GM23248 (cell line): ENCODE results near the gene PRKCA.

Experiments used
- EZH2 ChIP-seq: fragments of 200-600 bp; sonication (generic); IDR thresholded peaks from 2 replicates; pipeline ENCODE4 v1.6.1; 2018; ENCODE audit warnings: antibody characterized with exemption, mild to moderate bottlenecking; ENCODE audit not compliant: insufficient read depth, poor library complexity, severe bottlenecking
- EZH2phosphoT487 ChIP-seq: fragments of 200-600 bp; sonication (generic); IDR thresholded peaks from 2 replicates; pipeline ENCODE4 v1.6.1; 2018; ENCODE audit warnings: antibody characterized with exemption, moderate library complexity, mild to moderate bottlenecking, low read depth; ENCODE audit not compliant: insufficient read depth

GRCh38 chr17:66537502-66537901 is 235.1 kb downstream of the PRKCA start:
- TF ChIP-seq EZH2 (no peak), EZH2phosphoT487 (no peak)
